Measurements from ENCODE around the gene IL22RA2. TPM values are rescaled to one million over a fixed set of nuclear protein-coding genes. Genes with fewer than 3 reads are reported as not detected.
A peak's percentile ranks its signal among the peaks of the same experiment; 100 is the strongest.

The IL22RA2 gene
- total and polyA plus RNA-seq, 9 of the 15 experiments (the other 6 are each of a cell fraction or from before 2014, with no cell fraction given), result 0.03 TPM; not detected in 8

GRCh38 chr6:137162692-137163306 lies 10.6 kb downstream of the IL22RA2 start:
- Histone ChIP-seq H3K9me1 (ENCODE audit: control insufficient read depth, insufficient read depth, low read length) (no peaks in the 10 kb centered on the region), H3K27me3 (ENCODE audit: control insufficient read depth in 2 of 2, insufficient read depth in 2 of 2, low read length in 2 of 2) (no peaks in the 10 kb centered on the region), H3K9me3 (replicated peaks; ENCODE audit: control insufficient read depth, insufficient read depth, low read depth, low read length) (no peaks in the 10 kb centered on the region; the same call in 1 of the 2 replicates), H3K4me1 (replicated peaks in 1 of 2; ENCODE audit: control insufficient read depth in 2 of 2, insufficient read depth in 2 of 2, low read length in 2 of 2) (peaks cover 0 to 24% of the 10 kb centered on the region in 2 experiments; a peak in 3 of 5 replicates), H3K4me2 (ENCODE audit: insufficient read depth, low read length) (peak overlapping the region; percentile 46), H3K36me3 (ENCODE audit: control insufficient read depth, insufficient read depth, low read length) (no peaks in the 10 kb centered on the region), H2AFZ (ENCODE audit: low read depth, low read length) (peak overlapping the region; percentile 79), H3K79me2 (ENCODE audit: control insufficient read depth, insufficient read depth, low read length) (no peaks in the 10 kb centered on the region), H3K27ac (ENCODE audit: extremely low read depth, low read depth, low read length) (peak overlapping the region; percentile 46; the same call in 1 of the 3 replicates), H4K20me1 (replicated peaks; ENCODE audit: control insufficient read depth, insufficient read depth, low read length) (no peaks in the 10 kb centered on the region), H3K4me3 (no peak overlapping the region), H3K9ac (ENCODE audit: insufficient read depth in 1 of 2, low read depth in 2 of 2, low read length in 2 of 2) (no peak overlapping the region)
- no TSS peak for BruUV-seq (replicated peaks)
- peak; percentile 35 for ATAC-seq
- in situ Hi-C loops (cut with MboI), result no loop called here
- intact Hi-C loops (cut with micrococcal nuclease), result no loop called here
- ChIA-PET POLR2A (interaction anchor here (0.8 kb wide), 2 partner anchors 12 to 79 kb away, joined by 3 to 5 read pairs; no protein-coding TSS in a partner anchor), CTCF (ENCODE audit: low intra/inter-chr PET ratio) (no interaction called here)
- WGBS (ENCODE audit: insufficient coverage, low coverage, missing lambda C conversion rate), result 4% methylated on average over 3 of the region's 3 CpGs
- peak in 1 of 4 experiments; percentile 62 for DNase-seq (ENCODE audit: extremely low read depth in 1 of 4, low spot score in 3 of 4)
- FAIRE-seq, result peak; percentile 52
- peak; percentile 57; the same call in 1 of the 2 replicates for TF ChIP-seq GATA2 (CRISPR knock-in tag; IDR thresholded peaks at IDR 0.05)
- no peak for TF ChIP-seq LARP7 (IDR thresholded peaks at IDR 0.05)
- TF ChIP-seq REST (IDR thresholded peaks at IDR 0.05; ENCODE audit: borderline replicate concordance), result no peak
- TF ChIP-seq REST (CRISPR knock-in tag; IDR thresholded peaks at IDR 0.05; ENCODE audit: low read depth), result no peak
- TF ChIP-seq ZNF561 (CRISPR knock-in tag; conservative IDR thresholded peaks at IDR 0.05), result no peak
- no peak for TF ChIP-seq ETV5 (CRISPR knock-in tag; IDR thresholded peaks at IDR 0.05; ENCODE audit: low read depth)
- 0 out of 4 replicates have a peak, but pooled peaks of 1 of the 2 experiments have one; percentile 25 for TF ChIP-seq MNT (conservative IDR thresholded peaks at IDR 0.05)
- no peak for TF ChIP-seq RHOXF2B (CRISPR knock-in tag; conservative IDR thresholded peaks at IDR 0.05)
- TF ChIP-seq ZNF184 (CRISPR knock-in tag; IDR thresholded peaks at IDR 0.05), result no peak
- TF ChIP-seq VEZF1 (CRISPR knock-in tag; IDR thresholded peaks at IDR 0.05), result peak; percentile 18; the same call in 1 of the 2 replicates

Measured in K562 (cell line).